ENCODE results near the gene USF2.

Gene USF2

DNA sequence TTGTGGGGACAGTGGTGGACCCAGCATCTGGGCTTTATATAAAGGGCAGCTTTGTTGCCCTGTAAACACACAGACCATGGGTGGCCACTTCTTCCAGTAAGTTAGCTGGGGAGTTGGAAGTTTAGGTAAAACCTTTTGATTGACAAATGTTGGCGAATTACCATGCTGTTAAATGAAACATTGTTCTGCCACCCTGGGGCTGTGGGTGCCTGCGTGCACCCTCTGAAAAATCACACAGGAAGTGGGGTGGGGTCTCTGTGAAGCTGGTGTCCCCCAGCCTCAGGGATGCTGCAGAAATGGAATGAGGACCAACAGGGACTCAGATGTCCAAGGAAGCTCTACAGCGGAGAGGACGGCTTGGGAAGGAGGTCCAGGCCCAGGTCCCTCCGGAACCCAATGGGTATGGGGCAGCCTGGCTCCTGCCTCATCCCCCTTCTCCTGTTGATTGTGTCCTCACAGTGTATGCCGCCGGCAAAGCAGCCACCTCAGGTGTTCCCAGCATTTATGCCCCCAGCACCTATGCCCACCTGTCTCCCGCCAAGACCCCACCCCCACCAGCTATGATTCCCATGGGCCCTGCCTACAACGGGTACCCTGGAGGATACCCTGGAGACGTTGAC, 2.8 kb upstream of the USF2 start:
- DNase-seq (ENCODE audit: low spot score) = no peak

DNA sequence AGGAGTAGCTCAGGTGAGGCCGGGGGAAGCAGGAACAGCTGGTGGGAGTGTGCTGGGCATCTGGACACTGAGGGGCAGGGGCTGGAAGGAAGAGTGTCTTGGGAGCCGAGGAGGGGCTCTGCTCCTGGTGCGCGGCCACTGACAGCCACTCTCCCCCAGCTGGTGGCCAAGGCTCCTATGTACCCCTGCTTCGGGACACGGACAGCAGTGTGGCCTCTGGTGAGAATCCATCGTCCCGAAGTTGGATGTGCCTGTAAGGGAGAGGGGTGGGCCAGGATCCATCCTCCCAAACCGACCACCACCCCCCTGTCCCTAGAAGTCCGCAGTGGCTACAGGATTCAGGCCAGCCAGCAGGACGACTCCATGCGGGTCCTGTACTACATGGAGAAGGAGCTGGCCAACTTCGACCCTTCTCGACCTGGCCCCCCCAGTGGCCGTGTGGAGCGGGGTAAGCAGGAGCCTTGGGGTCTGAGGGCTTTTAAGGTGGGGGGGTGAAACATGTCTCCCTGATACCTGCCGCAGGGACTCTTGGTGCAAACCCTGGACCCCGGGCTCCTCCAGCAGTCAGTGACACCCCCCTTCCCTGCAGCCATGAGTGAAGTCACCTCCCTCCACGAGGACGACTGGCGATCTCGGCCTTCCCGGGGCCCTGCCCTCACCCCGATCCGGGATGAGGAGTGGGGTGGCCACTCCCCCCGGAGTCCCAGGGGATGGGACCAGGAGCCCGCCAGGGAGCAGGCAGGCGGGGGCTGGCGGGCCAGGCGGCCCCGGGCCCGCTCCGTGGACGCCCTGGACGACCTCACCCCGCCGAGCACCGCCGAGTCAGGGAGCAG, 2.0 kb upstream of the USF2 start:
- DNase-seq (ENCODE audit: low spot score) = no peak

DNA sequence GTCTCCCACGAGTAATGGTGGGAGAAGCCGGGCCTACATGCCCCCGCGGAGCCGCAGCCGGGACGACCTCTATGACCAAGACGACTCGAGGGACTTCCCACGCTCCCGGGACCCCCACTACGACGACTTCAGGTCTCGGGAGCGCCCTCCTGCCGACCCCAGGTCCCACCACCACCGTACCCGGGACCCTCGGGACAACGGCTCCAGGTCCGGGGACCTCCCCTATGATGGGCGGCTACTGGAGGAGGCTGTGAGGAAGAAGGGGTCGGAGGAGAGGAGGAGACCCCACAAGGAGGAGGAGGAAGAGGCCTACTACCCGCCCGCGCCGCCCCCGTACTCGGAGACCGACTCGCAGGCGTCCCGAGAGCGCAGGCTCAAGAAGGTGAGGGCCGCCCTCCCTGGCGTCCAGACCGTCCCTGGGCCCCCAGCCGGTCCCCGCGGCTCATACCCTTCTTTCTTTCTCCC, 1.4 kb upstream of the USF2 start:
- DNase-seq (ENCODE audit: low spot score) = no peak

DNA sequence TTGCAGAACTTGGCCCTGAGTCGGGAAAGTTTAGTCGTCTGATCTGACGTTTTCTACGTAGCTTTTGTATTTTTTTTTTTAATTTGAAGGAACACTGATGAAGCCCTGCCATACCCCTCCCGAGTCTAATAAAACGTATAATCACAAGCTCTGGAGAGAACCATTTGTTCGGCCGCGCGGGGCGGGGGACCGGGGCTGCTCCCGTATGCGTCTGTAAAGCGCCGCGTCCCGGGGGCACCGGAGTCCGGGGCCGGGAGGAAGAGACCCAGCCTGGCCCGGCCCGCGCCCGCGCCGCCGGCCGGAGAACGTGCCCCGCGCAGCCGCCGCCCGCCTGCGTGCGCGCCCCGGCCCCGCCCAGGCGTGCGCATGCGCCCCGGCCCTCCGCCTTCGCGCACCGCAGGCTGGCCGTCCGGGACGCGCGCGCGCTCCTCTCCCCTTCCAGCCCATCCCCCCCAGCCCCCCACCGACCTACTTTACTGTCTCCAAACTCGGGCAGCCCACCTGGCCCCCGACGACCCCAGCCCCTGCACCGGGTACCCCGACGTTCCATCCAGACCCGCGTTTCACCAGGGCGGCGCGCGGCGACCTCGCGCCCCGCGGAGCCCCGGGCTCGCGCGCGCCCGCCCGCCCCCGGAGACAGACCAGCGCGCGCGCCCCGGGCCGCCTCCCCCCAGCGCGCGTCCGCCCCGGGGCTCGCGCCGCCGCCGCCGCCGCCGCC, 785 bp upstream of the USF2 start:
- DNase-seq (ENCODE audit: low spot score) = peak; percentile 86

DNA sequence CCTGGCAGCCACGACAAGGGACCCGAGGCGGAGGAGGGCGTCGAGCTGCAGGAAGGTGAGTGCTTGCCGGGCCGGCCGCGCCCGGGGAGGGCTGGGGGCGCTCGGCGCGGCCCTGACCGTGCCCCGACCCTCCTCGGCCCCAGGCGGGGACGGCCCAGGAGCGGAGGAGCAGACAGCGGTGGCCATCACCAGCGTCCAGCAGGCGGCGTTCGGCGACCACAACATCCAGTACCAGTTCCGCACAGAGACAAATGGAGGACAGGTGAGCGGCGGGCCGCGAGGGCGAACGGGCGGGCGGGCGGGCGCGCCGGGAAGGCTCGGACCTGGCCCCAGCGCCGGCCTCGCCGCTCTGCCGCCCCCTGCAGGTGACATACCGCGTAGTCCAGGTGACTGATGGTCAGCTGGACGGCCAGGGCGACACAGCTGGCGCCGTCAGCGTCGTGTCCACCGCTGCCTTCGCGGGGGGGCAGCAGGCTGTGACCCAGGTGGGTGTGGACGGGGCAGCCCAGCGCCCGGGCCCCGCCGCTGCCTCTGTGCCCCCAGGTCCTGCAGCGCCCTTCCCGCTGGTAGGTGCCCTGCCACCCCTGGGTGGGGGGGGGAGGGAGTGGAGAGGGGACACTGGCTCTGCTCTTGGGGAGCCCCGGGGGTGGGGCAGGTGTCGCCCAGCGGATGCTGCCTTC, 816 bp downstream of the USF2 start:
- peak; percentile 87 for DNase-seq (ENCODE audit: low spot score)

DNA sequence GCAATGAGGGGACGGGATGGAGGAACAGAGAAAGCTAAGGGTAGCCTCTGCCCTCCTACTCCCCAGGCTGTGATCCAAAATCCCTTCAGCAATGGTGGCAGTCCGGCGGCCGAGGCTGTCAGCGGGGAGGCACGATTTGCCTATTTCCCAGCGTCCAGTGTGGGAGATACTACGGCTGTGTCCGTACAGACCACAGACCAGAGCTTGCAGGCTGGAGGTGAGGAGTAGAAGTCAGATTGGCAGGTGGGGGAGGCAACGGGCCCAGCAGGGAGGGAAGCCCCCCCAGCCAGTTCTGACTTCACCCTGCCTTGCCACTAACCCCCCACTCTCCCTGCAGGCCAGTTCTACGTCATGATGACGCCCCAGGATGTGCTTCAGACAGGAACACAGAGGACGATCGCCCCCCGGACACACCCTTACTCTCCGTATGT, 1.6 kb downstream of the USF2 start:
- no peak for DNase-seq (ENCODE audit: low spot score)

DNA sequence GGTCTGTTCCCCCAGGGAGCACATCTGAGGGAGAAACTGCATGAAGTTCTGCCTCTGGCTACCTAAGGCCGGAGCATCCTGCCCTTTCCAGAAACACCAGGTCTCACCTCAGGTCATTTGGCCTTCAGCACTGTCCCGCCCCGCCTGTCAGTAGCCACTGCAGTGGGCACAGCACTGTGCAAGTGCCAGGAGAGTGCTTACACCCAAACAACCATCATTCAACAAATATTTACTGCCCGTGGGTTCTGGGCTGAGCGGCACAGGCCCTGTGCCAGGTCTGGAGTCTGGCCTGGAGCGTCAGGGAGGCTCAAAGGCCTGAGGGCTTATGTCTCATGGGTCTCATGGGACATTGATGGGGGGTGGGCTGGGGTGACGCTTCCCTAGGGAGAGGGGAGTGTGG, 2.8 kb downstream of the USF2 start:
- no peak for DNase-seq (ENCODE audit: low spot score)

DNA sequence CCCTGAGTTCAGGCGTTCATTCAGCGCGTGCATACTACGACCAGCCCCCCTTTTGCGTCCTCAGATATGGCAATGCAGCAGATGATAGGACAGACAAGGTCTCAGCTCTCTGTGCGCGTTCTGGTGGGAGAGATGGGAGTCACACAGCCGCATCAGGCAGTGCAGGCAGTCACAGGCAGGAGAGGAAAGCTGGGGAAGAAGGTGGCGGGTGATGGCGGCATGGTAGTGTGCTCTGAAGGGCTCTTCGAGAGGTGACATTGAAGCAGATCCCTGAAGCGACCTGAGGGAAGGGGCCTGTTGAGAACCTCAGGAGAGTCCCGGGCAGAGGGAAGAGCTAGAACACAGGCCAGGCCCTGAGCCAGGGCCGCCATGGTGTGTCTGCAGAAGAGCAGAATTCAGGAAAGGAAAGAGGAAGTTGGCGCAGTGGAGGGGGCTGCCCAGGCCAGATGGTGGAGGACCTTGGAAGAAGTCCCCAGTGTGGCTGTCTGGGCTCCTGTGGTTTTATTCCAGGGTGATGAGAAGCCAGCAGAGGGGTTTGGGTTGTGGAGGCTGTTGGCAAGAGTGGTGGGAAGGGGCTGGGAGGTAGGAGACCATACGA, 3.5 kb downstream of the USF2 start:
- no peak for DNase-seq (ENCODE audit: low spot score)

DNA sequence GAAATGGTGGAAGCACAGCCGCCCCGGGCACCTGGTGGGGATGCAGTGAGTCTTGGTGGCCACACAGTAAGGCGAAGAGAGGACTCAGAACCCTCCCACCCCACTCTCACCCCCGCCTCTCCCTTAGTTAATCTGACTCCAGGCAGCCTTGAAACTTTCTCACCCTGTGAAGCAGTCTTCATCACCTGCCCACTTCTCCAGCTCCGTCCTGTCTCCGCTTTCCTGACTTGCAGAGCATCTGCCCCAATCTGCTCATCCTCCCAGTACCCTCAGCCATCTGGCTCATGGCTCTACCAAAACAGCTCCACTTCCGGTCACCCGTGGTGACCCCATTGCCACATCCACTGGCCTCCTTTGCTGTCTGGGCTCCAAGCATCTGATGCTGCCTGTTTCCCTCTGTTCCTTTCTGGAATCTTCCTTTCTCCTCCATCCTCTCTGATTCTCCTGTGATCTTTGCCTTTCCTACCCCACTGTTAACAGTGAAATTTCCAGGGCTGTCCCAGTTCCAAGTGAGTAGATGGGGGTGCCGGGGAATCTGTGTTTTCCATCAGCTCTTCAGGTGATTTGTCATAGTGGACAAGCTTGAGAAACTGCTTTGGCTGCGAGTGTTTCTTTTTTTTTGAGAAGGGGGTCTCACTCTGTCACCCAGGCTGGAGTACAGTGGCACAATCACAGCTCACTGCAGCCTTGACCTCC, 4.3 kb downstream of the USF2 start:
- no peak for DNase-seq (ENCODE audit: low spot score)

DNA sequence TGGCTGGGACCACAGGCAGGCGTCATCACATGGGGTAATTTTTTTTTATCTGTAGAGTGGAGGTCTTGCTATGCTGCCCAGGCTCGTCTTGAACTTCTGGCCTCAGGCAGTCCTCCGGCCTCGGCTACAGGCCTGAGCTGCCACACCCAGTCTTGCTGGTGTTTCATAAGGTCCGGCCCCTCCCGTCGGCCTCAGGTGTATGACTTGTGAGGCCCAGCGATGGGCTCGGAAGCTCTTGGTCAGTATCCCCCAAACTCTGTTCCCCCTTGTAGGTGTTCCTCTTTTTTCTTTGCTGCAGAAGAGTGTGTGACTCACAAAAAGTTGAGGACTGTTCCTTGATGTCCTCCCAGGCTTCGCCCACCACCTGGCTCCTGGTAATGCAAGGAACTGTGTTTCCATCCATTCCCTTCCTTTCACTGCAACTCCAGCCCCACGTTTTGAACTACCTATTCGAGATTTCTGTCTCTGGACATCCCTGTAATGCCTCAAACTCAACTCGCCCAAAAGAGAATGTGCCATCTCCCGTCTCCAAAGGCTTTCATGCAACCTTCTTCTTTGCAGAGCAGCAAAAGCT, 5.0 kb downstream of the USF2 start:
- DNase-seq (ENCODE audit: low spot score) = no peak

DNA sequence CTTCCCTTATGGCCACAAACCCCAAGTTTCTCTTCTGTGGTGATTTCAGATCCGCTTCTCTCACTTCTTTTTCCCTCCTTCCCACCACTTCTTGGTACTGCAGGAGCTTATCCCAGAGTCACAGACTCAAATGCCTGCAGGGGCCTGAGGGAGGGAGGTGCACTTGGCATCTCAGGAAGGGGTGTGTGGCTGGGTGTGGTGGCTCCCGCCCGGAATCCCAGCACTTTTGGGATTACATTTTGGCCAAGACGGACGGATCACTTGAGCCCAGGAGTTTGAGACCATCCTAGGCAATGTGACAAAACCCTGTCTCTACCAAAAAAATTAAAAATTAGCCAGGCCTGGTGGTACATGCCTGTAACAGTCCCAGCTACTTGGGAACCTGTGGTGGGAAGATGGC, 5.6 kb downstream of the USF2 start:
- DNase-seq (ENCODE audit: low spot score) = no peak

DNA sequence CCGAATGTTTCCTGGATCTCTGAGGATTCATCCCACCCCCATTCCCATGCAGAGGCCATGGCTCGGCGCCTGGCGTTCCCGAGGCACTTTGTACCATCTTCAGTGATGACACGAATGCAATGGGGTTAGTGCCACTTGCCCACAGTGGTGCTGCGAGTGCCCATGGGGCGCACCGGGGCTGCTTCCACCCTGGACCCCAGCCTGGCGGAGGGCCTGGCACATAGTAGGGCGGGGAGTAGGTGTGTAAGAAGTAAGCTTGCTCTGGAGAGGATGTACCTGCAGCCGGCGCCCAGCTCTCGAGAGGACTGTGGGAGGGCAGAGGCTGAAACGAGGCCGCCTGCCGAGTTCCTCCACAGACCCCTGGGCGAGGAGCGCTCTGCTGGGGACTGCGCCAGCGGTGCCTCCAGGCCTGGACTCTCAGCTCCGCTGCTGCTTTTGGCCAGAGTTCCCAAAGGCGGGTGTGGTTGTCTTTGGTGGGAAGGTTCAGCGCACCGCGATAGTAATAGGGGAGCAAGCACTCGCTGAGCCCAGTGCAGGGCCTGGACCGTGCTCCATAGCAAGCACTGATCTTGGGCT, 8.0 kb downstream of the USF2 start:
- no peak for DNase-seq (ENCODE audit: low spot score)

DNA sequence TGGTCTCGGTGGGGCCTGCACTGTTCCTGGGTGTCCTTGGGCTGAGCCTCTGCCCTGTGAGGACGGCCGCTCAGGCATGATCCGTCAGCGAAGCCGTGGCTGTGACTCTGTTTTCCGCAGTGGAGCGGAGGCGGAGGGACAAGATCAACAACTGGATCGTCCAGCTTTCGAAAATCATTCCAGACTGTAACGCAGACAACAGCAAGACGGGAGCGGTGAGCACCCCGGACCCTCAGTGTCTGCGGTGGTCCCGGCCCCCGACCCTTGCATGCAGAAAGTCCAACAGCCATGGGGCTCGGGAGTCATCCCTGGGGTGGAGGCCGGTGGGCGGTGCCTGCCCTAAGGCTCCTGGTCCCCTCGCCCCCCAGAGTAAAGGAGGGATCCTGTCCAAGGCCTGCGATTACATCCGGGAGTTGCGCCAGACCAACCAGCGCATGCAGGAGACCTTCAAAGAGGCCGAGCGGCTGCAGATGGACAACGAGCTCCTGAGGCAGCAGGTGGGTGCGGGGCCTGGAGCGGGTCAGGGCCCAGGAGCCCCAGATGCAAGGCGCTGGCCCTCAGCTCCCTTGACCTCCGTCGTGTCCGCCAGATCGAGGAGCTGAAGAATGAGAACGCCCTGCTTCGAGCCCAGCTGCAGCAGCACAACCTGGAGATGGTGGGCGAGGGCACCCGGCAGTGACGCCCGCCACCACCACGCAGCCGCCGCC, 10.0 kb downstream of the USF2 start:
- no peak for DNase-seq (ENCODE audit: low spot score)

DNA sequence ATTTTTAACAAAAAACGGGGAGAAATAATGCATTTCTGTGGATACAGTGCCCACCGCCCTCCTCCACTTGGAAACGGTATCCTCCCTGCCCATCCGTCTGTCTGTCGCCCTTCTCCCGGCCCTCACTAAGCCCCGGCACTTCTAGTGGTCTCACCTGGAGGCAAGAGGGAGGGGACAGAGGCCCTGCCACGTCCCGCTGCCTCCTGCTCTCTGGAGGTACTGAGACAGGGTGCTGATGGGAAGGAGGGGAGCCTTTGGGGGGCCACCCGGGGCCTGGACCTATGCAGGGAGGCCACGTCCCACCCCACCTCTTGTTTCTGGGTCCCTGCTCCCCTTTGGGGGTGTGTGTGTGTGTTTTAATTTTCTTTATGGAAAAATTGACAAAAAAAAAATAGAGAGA, 10.6 kb downstream of the USF2 start:
- DNase-seq (ENCODE audit: low spot score) = no peak

DNA sequence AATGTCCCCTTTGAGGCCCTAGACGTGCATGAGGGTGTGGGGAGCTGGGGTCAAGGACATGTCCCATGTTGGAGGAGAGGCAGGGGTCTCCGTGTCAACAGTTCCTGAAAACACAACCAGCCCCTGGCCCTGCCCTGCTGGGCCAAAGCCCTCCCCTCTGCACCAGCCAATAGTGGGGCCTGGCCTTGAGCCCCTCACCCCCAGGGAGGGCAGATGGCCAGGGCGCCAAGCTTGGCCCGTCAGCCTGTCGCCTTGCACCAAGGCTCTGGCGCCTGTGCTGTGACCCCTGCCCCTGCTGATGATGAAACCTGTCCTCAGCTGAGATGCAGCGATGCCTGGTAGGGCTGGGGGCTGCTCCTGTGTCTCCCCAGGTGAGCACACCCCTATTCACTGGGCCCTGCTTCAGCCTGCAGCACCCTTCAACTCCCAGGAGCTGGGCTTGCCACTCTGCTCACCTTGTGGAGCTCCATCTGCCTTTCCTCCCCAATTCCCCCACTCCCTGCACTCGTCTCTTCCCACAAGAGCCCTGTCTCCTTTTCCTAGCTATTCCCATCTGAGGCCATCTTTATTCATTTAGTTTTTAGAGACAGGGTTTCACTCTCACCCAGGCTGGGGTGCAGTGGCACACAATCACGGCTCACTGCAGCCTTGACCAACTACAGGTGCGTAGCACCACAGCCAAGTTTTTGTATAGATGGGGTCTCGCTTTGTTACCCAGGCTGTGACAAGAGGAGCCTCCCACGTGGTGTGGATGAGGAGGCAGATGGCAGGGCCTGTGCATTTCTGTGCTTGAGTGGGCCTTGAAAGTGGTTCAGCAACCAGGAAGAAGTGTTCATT, 11.4 kb downstream of the USF2 start:
- no peak for DNase-seq (ENCODE audit: low spot score)

DNA sequence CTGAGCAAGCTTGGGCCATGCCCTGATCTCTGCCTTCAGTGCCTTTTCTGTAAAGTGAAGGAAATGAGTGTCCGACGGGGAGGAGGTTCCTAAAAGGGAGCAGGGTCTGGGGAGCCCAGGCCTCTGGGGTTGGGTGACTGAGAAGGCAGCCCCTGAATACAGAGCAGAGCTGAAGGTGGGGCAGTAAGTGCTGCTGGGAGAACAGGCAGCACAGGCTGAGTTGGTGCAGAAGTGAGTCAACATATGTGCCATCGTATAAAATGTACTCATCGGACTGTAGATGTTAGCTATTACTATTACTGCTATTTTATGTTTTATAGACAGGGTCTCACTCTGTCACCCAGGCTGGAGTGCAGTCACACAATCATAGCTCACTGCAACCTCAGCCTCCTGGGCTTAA, 12.5 kb downstream of the USF2 start:
- no peak for DNase-seq (ENCODE audit: low spot score)

DNA sequence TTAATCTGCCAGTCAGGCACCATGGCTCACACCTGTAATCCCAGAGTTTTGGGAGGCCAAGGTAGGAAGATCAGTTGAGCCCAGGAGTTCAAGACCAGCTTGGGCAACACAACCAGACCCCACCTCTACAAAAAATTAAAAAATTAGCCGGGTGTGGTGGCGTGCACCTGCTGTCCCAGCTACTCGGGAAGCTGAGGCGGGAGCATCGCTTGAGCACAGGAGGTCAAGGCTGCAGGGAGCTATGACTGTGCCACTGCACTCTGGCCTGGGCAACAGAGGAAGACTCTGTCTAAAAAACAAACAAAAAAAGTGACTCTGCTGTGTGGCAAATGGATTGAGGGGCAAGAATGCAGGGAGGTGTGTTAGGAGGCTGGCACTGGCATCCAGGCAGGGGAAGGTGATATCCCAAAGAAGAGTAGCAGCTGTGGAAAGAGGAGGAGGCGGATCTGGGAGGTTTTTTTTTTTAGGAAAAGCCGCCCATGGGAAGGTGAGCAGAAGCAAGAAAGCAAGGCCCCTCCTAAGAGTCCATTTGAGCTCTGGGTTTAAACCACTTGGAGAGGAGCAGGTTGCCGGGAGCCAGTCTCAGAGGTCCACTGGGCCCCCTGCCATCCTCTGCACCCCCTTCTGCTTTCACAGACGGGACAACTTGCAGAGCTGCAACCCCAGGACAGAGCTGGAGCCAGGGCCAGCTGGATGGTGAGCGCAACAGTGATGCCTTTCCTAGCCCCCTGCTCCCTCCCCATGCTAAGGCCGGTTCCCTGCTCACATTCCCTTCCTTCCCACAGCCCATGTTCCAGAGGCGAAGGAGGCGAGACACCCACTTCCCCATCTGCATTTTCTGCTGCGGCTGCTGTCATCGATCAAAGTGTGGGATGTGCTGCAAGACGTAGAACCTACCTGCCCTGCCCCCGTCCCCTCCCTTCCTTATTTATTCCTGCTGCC, 15.7 kb downstream of the USF2 start:
- DNase-seq (ENCODE audit: low spot score) = no peak

DNA sequence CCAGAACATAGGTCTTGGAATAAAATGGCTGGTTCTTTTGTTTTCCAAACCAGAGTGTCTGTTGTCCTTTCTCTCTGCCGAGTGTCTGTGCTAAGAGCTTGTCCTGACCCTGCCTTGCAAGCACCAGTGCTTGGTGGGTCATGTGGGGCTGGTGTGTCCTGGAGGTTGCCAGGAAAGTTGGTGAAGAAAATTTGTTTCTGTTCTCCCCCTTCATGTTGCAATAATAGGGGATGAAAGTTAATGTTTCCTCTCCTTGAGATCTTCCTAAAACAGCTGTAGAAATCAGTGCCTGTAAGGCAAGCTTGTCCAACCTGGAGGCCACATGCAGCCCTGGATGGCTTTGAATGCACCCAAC, 16.3 kb downstream of the USF2 start:
- DNase-seq (ENCODE audit: low spot score) = no peak
